Spleen (tissue), 7 donors: ENCODE results near the gene APBB1IP.

Experiments
- CTCF ChIP-seq, 11 experiments: fragments of 200-600 bp in 7 of 11; fragments of 450-650 bp in 4 of 11; sonication (generic) in 4 of 11; IDR thresholded peaks in 8 of 11; conservative IDR thresholded peaks in 3 of 11; 1 replicate in 7 of 11; 2 replicates in 4 of 11; pipeline versions ENCODE4 v1.4.0 to v1.8.0; 2016 to 2021; ENCODE audit warnings: antibody characterized with exemption in 11 of 11, inconsistent platforms in 4 of 11, mild to moderate bottlenecking in 1 of 11
- POLR2AphosphoS5 ChIP-seq, 3 donors: sonication (generic); formaldehyde crosslinking; IDR thresholded peaks; one replicate each; pipeline ENCODE4 v1.5.1; 2017; ENCODE audit warnings: antibody characterized with exemption in 3 of 3
- donor health status: DM: no; HTN: no; CAD: no; lungs with moderate emphysema.
- donor health status: DM: no; HTN: no; CAD: no.
- donor health status: DM: no; HTN: no; CAD: no.

- no peak for TF ChIP-seq POLR2AphosphoS5 (IDR thresholded peaks at IDR 0.05)
- TF ChIP-seq CTCF (IDR thresholded peaks at IDR 0.05 in 8 of 11, conservative IDR thresholded peaks at IDR 0.05 in 3 of 11): no peak
Measured at GRCh38 chr10:26488344-26488743, 50.2 kb downstream of the APBB1IP start.
